SU-DHL-6 (cell line): Measurements from ENCODE around the gene ATG2A.

ENCODE experiments used
- H2AFZ ChIP-seq: fragments of 200-600 bp; sonication (generic); 2 replicates; pipeline ENCODE4 v1.6.1; 2014; ENCODE audit warnings: low read depth, mild to moderate bottlenecking, moderate library complexity, mixed read lengths, antibody characterized with exemption, low read length; ENCODE audit not compliant: severe bottlenecking
- H3F3A ChIP-seq: fragments of 200-600 bp; shearing (Covaris generic); 2 replicates; pipeline ENCODE4 v1.6.0; 2016; ENCODE audit warnings: antibody characterized with exemption, mild to moderate bottlenecking; ENCODE audit not compliant: insufficient read depth
- H3K27ac ChIP-seq: fragments of 200-600 bp; sonication (generic); 2 replicates; pipeline ENCODE4 v1.5.1; 2016; ENCODE audit warnings: low read depth, mild to moderate bottlenecking, low read length, moderate library complexity, mixed read lengths
- H3K27me3 ChIP-seq: fragments of 200-600 bp; sonication (generic), shearing (Covaris generic); 2 replicates; pipeline ENCODE4 v1.6.0; 2014; ENCODE audit warnings: mild to moderate bottlenecking, low read length
- H3K36me3 ChIP-seq: fragments of 200-600 bp; sonication (generic); 2 replicates; pipeline ENCODE4 v1.6.1; 2014; ENCODE audit warnings: mild to moderate bottlenecking, low read length, mixed read lengths
- H3K4me2 ChIP-seq: fragments of 300-600, 200-600 bp; shearing (Covaris generic), sonication (generic); 2 replicates; pipeline ENCODE4 v1.6.0; 2014; ENCODE audit warnings: low read length, low read depth, mild to moderate bottlenecking; ENCODE audit not compliant: poor library complexity, severe bottlenecking
- H3K4me3 ChIP-seq: fragments of 200-600 bp; sonication (generic); 2 replicates; pipeline ENCODE4 v1.5.1; 2014; ENCODE audit warnings: antibody characterized with exemption, low read length, mild to moderate bottlenecking, mixed read lengths; ENCODE audit not compliant: insufficient read depth, poor library complexity, severe bottlenecking
- H3K79me2 ChIP-seq: fragments of 200-600 bp; sonication (generic); 2 replicates; pipeline ENCODE4 v1.6.1; 2014; ENCODE audit warnings: mild to moderate bottlenecking, low read length, moderate library complexity; ENCODE audit not compliant: insufficient read depth
- H3K9ac ChIP-seq: fragments of 200-600 bp; sonication (generic); 2 replicates; pipeline ENCODE4 v1.7.0; 2014; ENCODE audit warnings: mild to moderate bottlenecking, low read length
- H3K9me2 ChIP-seq: fragments of 200-600 bp; sonication (generic); replicated peaks from 2 replicates; pipeline ENCODE4 v1.6.1; 2014; ENCODE audit warnings: low read length; ENCODE audit not compliant: insufficient read depth
- H3K9me3 ChIP-seq: fragments of 200-600 bp; sonication (generic); 2 replicates; pipeline ENCODE4 v1.6.1; 2014; ENCODE audit warnings: low read length, mixed read lengths; ENCODE audit not compliant: insufficient read depth
- H4K20me1 ChIP-seq: fragments of 200-600 bp; sonication (generic); 2 replicates; pipeline ENCODE4 v1.6.1; 2014; ENCODE audit warnings: low read depth, mild to moderate bottlenecking, antibody characterized with exemption, low read length, moderate library complexity, mixed read lengths
- CTCF ChIP-seq: fragments of 200-600 bp; sonication (generic); IDR thresholded peaks from one replicate; pipeline ENCODE4 v1.5.1; 2017; ENCODE audit warnings: antibody characterized with exemption, mild to moderate bottlenecking, low read length, moderate library complexity; ENCODE audit not compliant: insufficient read depth, poor library complexity, severe bottlenecking
- EZH2phosphoT487 ChIP-seq: fragments of 200-600 bp; sonication (generic), shearing (Covaris generic); conservative IDR thresholded peaks from 2 replicates; pipeline ENCODE4 v1.6.1; 2018; ENCODE audit warnings: mild to moderate bottlenecking, antibody characterized with exemption, low read length, moderate library complexity, mixed read lengths

ATG2A gene

GRCh38 chr11:64954201-64954600, 37.2 kb upstream of the ATG2A start:
- Histone ChIP-seq H3K4me3 (no peak overlapping the region), H3K9ac (no peak overlapping the region), H3K27me3 (no peaks in the 10 kb centered on the region), H3F3A (no peaks in the 10 kb centered on the region), H3K27ac (no peak overlapping the region), H3K9me3 (no peaks in the 10 kb centered on the region), H3K9me2 (no peaks in the 10 kb centered on the region), H3K79me2 (no peaks in the 10 kb centered on the region), H4K20me1 (no peaks in the 10 kb centered on the region), H3K36me3 (no peaks in the 10 kb centered on the region), H3K4me2 (no peak overlapping the region), H2AFZ (no peak overlapping the region)
- TF ChIP-seq EZH2phosphoT487 (no peak), CTCF (no peak)

GRCh38 chr11:64951529-64951928, 34.5 kb upstream of the ATG2A start:
- Histone ChIP-seq H3K9me2 (no peaks in the 10 kb centered on the region), H3K4me3 (no peak overlapping the region), H3K79me2 (no peaks in the 10 kb centered on the region), H3K36me3 (no peaks in the 10 kb centered on the region), H3K9me3 (no peaks in the 10 kb centered on the region), H4K20me1 (no peaks in the 10 kb centered on the region), H3K27ac (no peak overlapping the region), H2AFZ (no peak overlapping the region), H3K27me3 (no peaks in the 10 kb centered on the region), H3K9ac (no peak overlapping the region), H3K4me2 (no peak overlapping the region), H3F3A (no peaks in the 10 kb centered on the region)
- TF ChIP-seq EZH2phosphoT487 (no peak), CTCF (no peak)

GRCh38 chr11:64947208-64947814, 30.3 kb upstream of the ATG2A start:
- no peak overlapping the region for H3K27ac ChIP-seq
- no peaks in the 10 kb centered on the region for H3K36me3 ChIP-seq
- no peaks in the 10 kb centered on the region for H3K9me2 ChIP-seq
- H3K9ac ChIP-seq, result no peak overlapping the region
- H3K9me3 ChIP-seq, result no peaks in the 10 kb centered on the region
- H3K4me3 ChIP-seq, result no peak overlapping the region
- no peaks in the 10 kb centered on the region for H3F3A ChIP-seq
- TF ChIP-seq CTCF (no peak), EZH2phosphoT487 (no peak)
- H3K4me2 ChIP-seq, result no peak overlapping the region
- no peak overlapping the region for H2AFZ ChIP-seq
- H3K79me2 ChIP-seq, result no peaks in the 10 kb centered on the region
- no peaks in the 10 kb centered on the region for H4K20me1 ChIP-seq
- H3K27me3 ChIP-seq, result no peaks in the 10 kb centered on the region

- H3K36me3 ChIP-seq, result no peaks in the 10 kb centered on the region
- H3K4me3 ChIP-seq, result no peak overlapping the region
- H3F3A ChIP-seq, result no peaks in the 10 kb centered on the region
- H4K20me1 ChIP-seq, result no peaks in the 10 kb centered on the region
- H3K79me2 ChIP-seq, result no peaks in the 10 kb centered on the region
- no peak overlapping the region for H2AFZ ChIP-seq
- H3K4me2 ChIP-seq, result no peak overlapping the region
- no peaks in the 10 kb centered on the region for H3K27me3 ChIP-seq
- no peak overlapping the region for H3K9ac ChIP-seq
- no peaks in the 10 kb centered on the region for H3K9me2 ChIP-seq
- TF ChIP-seq EZH2phosphoT487, result no peak
- no peak for TF ChIP-seq CTCF
- H3K27ac ChIP-seq, result no peak overlapping the region
- H3K9me3 ChIP-seq, result no peaks in the 10 kb centered on the region
Observed at GRCh38 chr11:64936539-64936938, 19.5 kb upstream of the ATG2A start.
